ENCODE results near the gene TMEM190. TPM values are rescaled to one million over a fixed set of nuclear protein-coding genes. Genes with fewer than 3 reads are reported as not detected.

The TMEM190 gene
- total and polyA plus RNA-seq, 7 experiments from 2014 or later = not detected

- Mint-ChIP-seq H3K9me3 (peaks cover 0 to 8% (median 0%) of the 10 kb centered on the region in 11 donors), H3K36me3 (peaks cover 7 to 40% (median 14%) of the 10 kb centered on the region in 5 donors), H3K4me3 (peak within 1 kb of the TSS; percentile 94 to 100 (median 100)), H3K27ac (peak within 1 kb of the TSS; percentile 91 to 100 (median 99)), H3K4me1 (peaks cover 29 to 64% (median 56%) of the 10 kb centered on the region in 7 donors), H3K27me3 (peaks cover 0 to 3% (median 0%) of the 10 kb centered on the region in 5 donors)
- CTCF ChIA-PET = interaction anchor here (0.8 to 2.4 kb wide), 7 partner anchors 16 to 124 kb away, joined by 3 to 16 read pairs (median 4); partner anchors contain the start of gene KMT5C
- ATAC-seq (no peak), DNase-seq (peak in 8 of 9 donors; percentile 30 to 66 (median 43))
- peak within 1 kb of the TSS; percentile 92 for H3K4me3 ChIP-seq (ENCODE audit: low read length)
- H3K36me3 ChIP-seq (ENCODE audit: control insufficient read depth in 2 of 3, insufficient read depth in 3 of 3, low read length in 3 of 3) = peaks cover 0 to 34% (median 11%) of the 10 kb centered on the region in 3 experiments
- peak within 1 kb of the TSS; percentile 91 for H3K27ac ChIP-seq (ENCODE audit: low read depth, low read length)
- POLR2A ChIA-PET = interaction anchor here (0.7 to 3.1 kb wide), 24 partner anchors 10 to 270 kb away, joined by 3 to 27 read pairs (median 4); partner anchors contain the start of genes HSPBP1, ISOC2, KMT5C and PPP1R12C
- no peaks in the 10 kb centered on the region for H3K9me3 ChIP-seq (ENCODE audit: control insufficient read depth in 2 of 3, low read length in 3 of 3)
- H3K27me3 ChIP-seq (ENCODE audit: control insufficient read depth in 2 of 2, insufficient read depth in 2 of 2, low read length in 2 of 2) = no peaks in the 10 kb centered on the region
- H3K4me1 ChIP-seq (ENCODE audit: control insufficient read depth in 2 of 2, insufficient read depth in 2 of 2, low read length in 2 of 2) = peaks cover 45 to 46% of the 10 kb centered on the region in 2 donors
- intact Hi-C loops (cut with micrococcal nuclease) = loop anchor here (2.0 to 10.0 kb wide), 4 partner anchors 200 to 1190 kb away; partner anchors contain the start of genes TSEN34 (in 1 of the 2), ZNF444 (in 1 of the 2) and ZNF579 (in 1 of the 2)
Measured at GRCh38 chr19:55384131-55384919, 7.7 kb downstream of the TMEM190 start, which contains the start of gene TMEM238. Gene TMEM238, minus strand, starts transcription at chr19:55384292. Its CDS starts 33 bp downstream, at chr19:55384259.

DNA sequence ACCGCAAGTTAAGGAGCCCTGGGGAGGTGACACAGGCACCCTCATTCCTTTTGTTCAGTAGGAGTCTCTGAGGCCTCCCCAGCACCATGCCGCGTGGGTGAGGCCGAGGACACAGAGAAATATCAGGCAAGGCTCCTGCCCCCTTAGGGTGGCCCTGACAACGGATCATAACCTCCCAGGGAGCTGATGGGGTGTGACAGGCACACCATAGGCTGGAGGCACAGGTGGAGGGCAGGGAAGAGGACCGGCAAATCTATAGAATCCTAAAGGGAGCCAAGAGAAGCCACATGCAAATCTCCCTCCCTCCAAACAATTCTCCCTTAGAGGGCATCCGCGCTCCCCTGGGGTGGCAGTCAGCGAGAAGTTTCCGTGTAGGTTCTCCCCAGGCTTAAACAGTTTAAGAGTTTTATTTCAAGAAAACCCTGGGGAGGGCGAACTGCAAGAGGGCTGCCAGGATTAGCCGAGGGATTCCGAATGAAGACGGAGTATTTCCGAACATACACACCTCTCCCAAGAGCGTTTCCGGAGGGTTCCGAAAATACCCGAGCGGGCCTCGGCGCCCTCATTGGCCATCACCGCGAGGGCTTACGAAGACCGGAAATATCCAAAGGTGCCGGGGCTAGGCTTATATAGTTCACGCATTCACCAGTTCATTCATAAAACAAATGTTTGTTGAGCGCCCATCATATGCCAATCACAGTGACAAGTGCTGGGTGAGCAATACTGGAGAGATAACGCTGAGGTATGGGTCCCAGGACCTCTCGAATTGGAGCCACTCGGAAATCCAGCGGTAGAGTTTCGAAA lies 8.5 kb downstream of the TMEM190 start:
- peak; percentile 85 for ATAC-seq
- Histone ChIP-seq H3K4me3 (ENCODE audit: low read length) (peak overlapping the region; percentile 92), H3K27me3 (ENCODE audit: control insufficient read depth in 2 of 2, insufficient read depth in 2 of 2, low read length in 2 of 2) (no peaks in the 10 kb centered on the region), H3K36me3 (ENCODE audit: control insufficient read depth in 2 of 3, insufficient read depth in 3 of 3, low read length in 3 of 3) (peaks cover 0 to 42% (median 11%) of the 10 kb centered on the region in 3 experiments), H3K9me3 (ENCODE audit: control insufficient read depth in 2 of 3, low read length in 3 of 3) (no peaks in the 10 kb centered on the region), H3K27ac (ENCODE audit: low read depth, low read length) (peak overlapping the region; percentile 91), H3K4me1 (ENCODE audit: control insufficient read depth in 2 of 2, insufficient read depth in 2 of 2, low read length in 2 of 2) (peaks cover 45 to 50% of the 10 kb centered on the region in 2 donors)
- Mint-ChIP-seq H3K4me1 (peaks cover 35 to 72% (median 64%) of the 10 kb centered on the region in 7 donors), H3K36me3 (peaks cover 7 to 47% (median 19%) of the 10 kb centered on the region in 5 donors), H3K27me3 (peaks cover 0 to 3% (median 0%) of the 10 kb centered on the region in 5 donors), H3K27ac (peak overlapping the region; percentile 91 to 100 (median 99)), H3K4me3 (peak overlapping the region; percentile 94 to 100 (median 100)), H3K9me3 (peaks cover 0 to 8% (median 0%) of the 10 kb centered on the region in 11 donors)
- intact Hi-C loops (cut with micrococcal nuclease) = loop anchor here (1.0 to 10.0 kb wide), 20 partner anchors 23 to 1518 kb away; partner anchors contain the start of genes HSPBP1 (in 2 of the 2), KMT5C (in 2 of the 2), PPP1R12C (in 2 of the 2) and PPP6R1 (in 2 of the 2)
- CTCF ChIA-PET = interaction anchor here (0.8 to 2.4 kb wide), 5 partner anchors 16 to 125 kb away, joined by 3 to 16 read pairs (median 4); partner anchors contain the start of gene KMT5C
- DNase-seq = peak; percentile 88 to 98 (median 97)
- POLR2A ChIA-PET = interaction anchor here (0.7 to 7.3 kb wide), 23 partner anchors 14 to 269 kb away, joined by 3 to 82 read pairs (median 5); partner anchors contain the start of genes HSPBP1, ISOC2, KMT5C and PPP1R12C

DNA sequence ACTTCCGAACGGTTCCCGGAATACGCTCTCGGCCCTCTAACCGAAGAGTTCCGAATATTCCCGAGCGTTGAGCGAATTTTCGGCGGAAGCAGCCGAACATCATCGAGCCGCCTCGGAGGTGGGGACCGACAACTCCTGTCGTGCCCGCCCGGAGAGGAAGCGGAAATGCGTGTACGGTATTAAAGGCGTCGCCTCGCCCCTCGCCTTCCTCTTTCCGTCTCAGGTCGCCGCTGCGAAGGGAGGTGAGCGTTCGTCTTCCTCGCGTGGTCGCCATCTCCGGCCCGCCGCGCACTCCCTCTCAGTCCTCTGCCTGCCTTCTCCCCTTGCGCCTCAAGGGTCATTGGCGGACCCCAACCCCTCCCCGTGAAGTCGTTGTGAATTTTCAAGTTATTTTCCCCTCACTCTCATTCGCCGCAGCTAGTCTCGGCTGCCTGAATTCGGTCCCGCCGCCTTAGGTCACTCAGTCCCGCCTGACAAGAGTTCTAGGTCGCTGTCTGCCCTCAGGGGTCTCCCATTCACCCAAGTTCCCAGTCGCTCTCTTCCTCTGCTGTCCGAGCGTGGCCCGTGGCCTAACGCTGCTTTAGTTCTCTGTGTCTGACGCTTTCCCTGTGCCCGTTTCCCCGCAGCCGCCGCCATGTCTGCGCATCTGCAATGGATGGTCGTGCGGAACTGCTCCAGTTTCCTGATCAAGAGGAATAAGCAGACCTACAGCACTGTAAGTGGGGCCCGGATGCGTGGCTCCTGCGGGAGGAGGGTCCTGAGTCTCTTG lies 9.3 kb downstream of the TMEM190 start, which contains the start of gene RPL28:
RPL28 (plus strand) TSS at position 209 of the 769 bp plus-strand sequence; CDS start at position 635, 426 bp downstream.
- H3K4me3 Mint-ChIP-seq = peak within 1 kb of the TSS; percentile 94 to 100 (median 100)
- CTCF ChIA-PET = no interaction called here

DNA sequence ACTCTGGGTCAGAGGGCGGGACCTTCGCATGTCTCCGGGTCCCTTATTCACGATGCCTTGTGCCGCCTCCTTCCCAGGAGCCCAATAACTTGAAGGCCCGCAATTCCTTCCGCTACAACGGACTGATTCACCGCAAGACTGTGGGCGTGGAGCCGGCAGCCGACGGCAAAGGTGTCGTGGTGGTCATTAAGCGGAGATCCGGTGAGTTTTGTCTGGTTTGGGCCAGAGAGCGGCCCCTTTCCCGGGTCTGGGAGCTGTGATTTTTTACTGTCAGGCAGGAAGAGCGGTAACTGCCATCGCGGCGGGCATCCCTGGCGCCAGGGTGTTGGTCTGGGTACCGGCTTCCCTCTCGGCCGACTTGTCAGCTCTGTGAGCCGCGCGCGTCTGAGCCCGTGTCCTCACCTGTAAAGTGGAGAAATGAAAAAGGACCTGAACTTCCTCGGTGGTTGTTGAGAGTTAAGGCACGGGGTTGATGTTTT lies 9.9 kb downstream of the TMEM190 start:
- Mint-ChIP-seq H3K27me3 (peaks cover 0 to 3% (median 0%) of the 10 kb centered on the region in 5 donors), H3K4me3 (peak overlapping the region; percentile 94 to 100 (median 100)), H3K9me3 (peaks cover 0 to 8% (median 0%) of the 10 kb centered on the region in 11 donors), H3K27ac (peak overlapping the region; percentile 91 to 100 (median 99)), H3K4me1 (peaks cover 43 to 84% (median 71%) of the 10 kb centered on the region in 7 donors), H3K36me3 (peaks cover 5 to 49% (median 19%) of the 10 kb centered on the region in 5 donors)
- ATAC-seq = no peak
- no peaks in the 10 kb centered on the region for H3K9me3 ChIP-seq (ENCODE audit: control insufficient read depth in 2 of 3, low read length in 3 of 3)
- H3K27me3 ChIP-seq (ENCODE audit: control insufficient read depth in 2 of 2, insufficient read depth in 2 of 2, low read length in 2 of 2) = no peaks in the 10 kb centered on the region
- peak overlapping the region; percentile 92 for H3K4me3 ChIP-seq (ENCODE audit: low read length)
- H3K4me1 ChIP-seq (ENCODE audit: control insufficient read depth in 2 of 2, insufficient read depth in 2 of 2, low read length in 2 of 2) = peaks cover 45 to 53% of the 10 kb centered on the region in 2 donors
- peak in 1 of 9 donors; percentile 21 for DNase-seq
- intact Hi-C loops (cut with micrococcal nuclease) = loop anchor here (5.0 to 10.0 kb wide), 5 partner anchors 34 to 1519 kb away; partner anchors contain the start of genes COX6B2 (in 1 of the 2), MYADM (in 1 of the 2), TSEN34 (in 1 of the 2) and ZNF579 (in 1 of the 2)
- CTCF ChIA-PET = interaction anchor here (0.6 kb wide), 1 partner anchor 295 kb away, joined by 3 read pairs; no protein-coding TSS in a partner anchor
- peaks cover 0 to 55% (median 11%) of the 10 kb centered on the region in 3 experiments for H3K36me3 ChIP-seq (ENCODE audit: control insufficient read depth in 2 of 3, insufficient read depth in 3 of 3, low read length in 3 of 3)
- POLR2A ChIA-PET = interaction anchor here (0.6 to 7.3 kb wide), 10 partner anchors 13 to 1197 kb away, joined by 3 to 82 read pairs (median 6); partner anchors contain the start of genes HSPBP1, MBOAT7, UBE2S and ZNF628
- peak overlapping the region; percentile 91 for H3K27ac ChIP-seq (ENCODE audit: low read depth, low read length)

More for the DNA sequence above, 9.3 kb downstream of the TMEM190 start, which contains the start of gene RPL28:
- Mint-ChIP-seq H3K4me1 (peaks cover 41 to 79% (median 70%) of the 10 kb centered on the region in 7 donors), H3K9me3 (peaks cover 0 to 8% (median 0%) of the 10 kb centered on the region in 11 donors), H3K36me3 (peaks cover 7 to 51% (median 19%) of the 10 kb centered on the region in 5 donors), H3K27me3 (peaks cover 0 to 3% (median 0%) of the 10 kb centered on the region in 5 donors), H3K27ac (peak within 1 kb of the TSS; percentile 91 to 100 (median 99))
- Histone ChIP-seq H3K9me3 (ENCODE audit: control insufficient read depth in 2 of 3, low read length in 3 of 3) (no peaks in the 10 kb centered on the region), H3K36me3 (ENCODE audit: control insufficient read depth in 2 of 3, insufficient read depth in 3 of 3, low read length in 3 of 3) (peaks cover 0 to 49% (median 11%) of the 10 kb centered on the region in 3 experiments), H3K4me1 (ENCODE audit: control insufficient read depth in 2 of 2, insufficient read depth in 2 of 2, low read length in 2 of 2) (peaks cover 45 to 53% of the 10 kb centered on the region in 2 donors), H3K4me3 (ENCODE audit: low read length) (peak within 1 kb of the TSS; percentile 92), H3K27ac (ENCODE audit: low read depth, low read length) (peak within 1 kb of the TSS; percentile 91), H3K27me3 (ENCODE audit: control insufficient read depth in 2 of 2, insufficient read depth in 2 of 2, low read length in 2 of 2) (no peaks in the 10 kb centered on the region)
- intact Hi-C loops (cut with micrococcal nuclease) = loop anchor here (1.0 to 10.0 kb wide), 20 partner anchors 22 to 1519 kb away; partner anchors contain the start of genes HSPBP1 (in 2 of the 2), KMT5C (in 2 of the 2), PPP1R12C (in 2 of the 2) and PPP6R1 (in 2 of the 2)
- DNase-seq (peak; percentile 92 to 99 (median 99)), ATAC-seq (peak; percentile 89)
- POLR2A ChIA-PET = interaction anchor here (0.6 to 7.3 kb wide), 9 partner anchors 13 to 1197 kb away, joined by 3 to 82 read pairs (median 6); partner anchors contain the start of genes HSPBP1, MBOAT7, UBE2S and ZNF628

Measured in naive thymus-derived CD4-positive, alpha-beta T cell (primary cell).